Transverse colon (tissue), 3 donors: Measurements from ENCODE around the gene MYCBP2.

Source experiments
- CTCF ChIP-seq, 5 experiments: fragments of 200-600 bp in 3 of 5; fragments of 450-650 bp in 2 of 5; sonication (generic) in 3 of 5; IDR thresholded peaks; 1 replicate in 2 of 5; 2 replicates in 3 of 5; pipeline ENCODE4 v1.5.1; 2016 to 2017; ENCODE audit warnings: antibody characterized with exemption in 5 of 5, inconsistent platforms in 3 of 5, mild to moderate bottlenecking in 2 of 5, moderate library complexity in 1 of 5
- POLR2A ChIP-seq: fragments of 450-650 bp; IDR thresholded peaks from one replicate; pipeline ENCODE4 v1.6.1; 2016; ENCODE audit warnings: antibody characterized with exemption, mild to moderate bottlenecking, moderate library complexity

- no peak for TF ChIP-seq POLR2A
- TF ChIP-seq CTCF (IDR thresholded peaks at IDR 0.05) = no peak
Measured at GRCh38 chr13:77171451-77171850, 155.4 kb downstream of the MYCBP2 start.
